Forelimb muscle (tissue), 1 donor: ENCODE data around the gene SELPLG. TPM values are rescaled to one million over a fixed set of nuclear protein-coding genes. Genes with fewer than 3 reads are reported as not detected.
"Not testable (repeated sequence)": the region's sequence is repeated elsewhere in the genome, so short reads cannot be mapped to it uniquely, and the experiment has no call there.

ENCODE experiments used
- DNase-seq: peaks from one replicate; pipeline ENCODE4 v3.0.0-alpha.2; 2013; ENCODE audit warnings: low read depth
- polyA plus RNA-seq: library from polyadenylated mRNA; unstranded; fragments of 120-200 nt; gene quantifications from one replicate; pipeline ENCODE4 v1.2.1, GENCODE V29; 2013; ENCODE audit not compliant: insufficient read length

Gene SELPLG
- polyA plus RNA-seq, 1 donor, result 3.8 TPM

DNA sequence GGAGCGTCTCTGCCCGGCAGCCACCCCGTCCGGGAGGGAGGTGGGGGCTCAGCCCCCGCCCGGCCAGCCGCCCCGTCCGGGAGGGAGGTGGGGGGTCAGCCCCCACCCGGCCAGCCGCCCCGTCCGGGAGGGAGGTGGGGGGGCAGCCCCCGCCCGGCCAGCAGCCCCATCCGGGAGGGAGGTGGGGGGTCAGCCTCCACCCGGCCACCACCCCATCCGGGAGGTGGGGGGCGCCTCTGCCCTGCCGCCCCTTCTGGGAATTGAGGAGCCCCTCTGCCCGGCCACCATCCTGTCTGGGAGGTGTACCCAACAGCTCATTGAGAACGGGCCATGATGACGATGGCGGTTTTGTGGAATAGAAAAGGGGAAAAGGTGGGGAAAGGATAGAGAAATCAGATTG is 22.6 kb upstream of the SELPLG start:
- DNase-seq, result not testable (repeated sequence)

DNA sequence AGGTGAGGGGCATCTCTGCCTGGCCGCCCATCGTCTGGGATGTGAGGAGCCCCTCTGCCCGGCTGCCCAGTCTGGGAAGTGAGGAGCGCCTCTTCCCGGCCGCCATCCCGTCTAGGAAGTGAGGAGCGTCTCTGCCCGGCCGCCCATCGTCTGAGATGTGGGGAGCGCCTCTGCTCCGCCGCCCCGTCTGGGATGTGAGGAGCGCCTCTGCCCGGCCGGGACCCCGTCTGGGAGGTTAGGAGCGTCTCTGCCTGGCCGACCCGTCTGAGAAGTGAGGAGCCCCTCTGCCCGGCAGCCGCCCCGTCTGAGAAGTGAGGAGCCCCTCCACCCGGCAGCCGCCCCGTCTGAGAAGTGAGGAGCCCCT is 22.1 kb upstream of the SELPLG start:
- not testable (repeated sequence) for DNase-seq

DNA sequence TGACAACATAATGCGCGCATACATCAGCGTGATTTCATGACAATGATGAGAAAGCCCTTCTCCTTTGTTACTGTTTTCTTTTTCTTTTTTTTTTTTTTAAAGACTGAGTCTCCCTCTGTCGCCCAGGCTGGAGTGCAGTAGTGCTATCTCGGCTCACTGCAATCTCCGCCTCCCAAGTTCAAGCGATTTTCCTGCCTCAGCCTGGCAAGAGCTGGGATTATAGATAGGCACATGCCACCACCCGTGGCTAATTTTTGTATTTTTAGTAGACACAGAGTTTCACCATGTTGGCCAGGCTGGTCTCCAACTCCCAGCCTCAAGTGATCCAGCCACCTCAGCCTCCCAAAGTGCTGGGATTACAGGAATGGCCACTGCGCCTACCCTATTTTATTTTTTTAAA is 20.9 kb upstream of the SELPLG start:
- not testable (repeated sequence) for DNase-seq

DNA sequence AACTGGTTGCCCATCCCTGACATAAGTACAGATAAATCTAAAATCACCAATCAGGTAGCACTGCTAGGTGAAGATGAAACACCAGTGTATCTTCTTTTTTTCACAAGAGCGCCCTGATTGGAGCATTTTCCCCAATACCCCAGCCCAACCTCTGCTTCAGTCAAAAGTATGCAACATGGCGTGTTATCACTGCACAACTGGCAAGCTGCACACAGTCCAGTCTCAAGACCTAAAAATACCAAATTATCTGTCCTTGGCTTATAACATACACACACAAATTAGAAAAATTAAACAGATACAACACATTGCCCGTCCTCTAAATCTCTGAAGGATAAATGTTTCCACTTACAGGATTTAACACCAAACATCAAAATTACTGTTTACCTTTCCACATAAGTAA is 20.2 kb upstream of the SELPLG start:
- DNase-seq, result no peak

DNA sequence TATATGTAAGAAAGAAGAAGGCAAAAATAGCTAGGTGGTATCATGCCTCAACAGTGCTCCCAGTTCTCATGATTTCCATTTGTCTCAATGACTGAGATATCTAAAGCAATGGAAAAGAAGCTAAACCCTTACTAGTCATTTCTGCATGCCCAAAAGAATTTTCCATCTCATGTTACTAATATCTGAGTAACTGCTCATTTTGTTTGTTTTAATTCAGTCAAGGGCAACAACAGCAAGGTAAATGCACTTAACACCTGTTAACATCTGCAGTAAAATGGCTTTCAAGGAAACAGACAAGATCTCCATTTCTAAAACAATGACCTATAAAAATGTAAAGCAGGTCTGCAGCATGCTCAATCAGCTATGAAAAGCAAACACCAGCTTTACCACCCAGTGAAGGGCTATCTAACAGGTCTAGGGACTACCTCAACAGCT is 19.4 kb upstream of the SELPLG start:
- no peak for DNase-seq

DNA sequence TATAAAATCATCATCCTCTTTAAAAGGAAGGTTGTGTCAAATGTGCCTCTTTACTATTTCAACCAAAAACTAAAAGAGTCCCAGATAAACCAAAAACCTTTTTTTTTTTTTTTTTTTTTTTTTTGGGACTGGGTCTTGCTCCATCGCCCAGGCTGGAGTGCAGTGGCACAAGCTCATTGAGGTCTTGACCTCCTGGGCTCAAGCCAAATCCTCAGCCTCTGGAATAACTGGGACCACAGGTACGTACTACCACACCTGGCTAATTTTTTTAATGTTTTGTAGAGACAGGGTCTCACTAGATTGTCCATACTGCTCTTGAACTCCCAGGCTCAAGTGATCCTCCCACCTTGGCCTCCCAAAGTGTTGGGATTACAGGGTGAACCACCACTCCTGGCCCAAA is 16.4 kb upstream of the SELPLG start:
- no peak for DNase-seq

DNA sequence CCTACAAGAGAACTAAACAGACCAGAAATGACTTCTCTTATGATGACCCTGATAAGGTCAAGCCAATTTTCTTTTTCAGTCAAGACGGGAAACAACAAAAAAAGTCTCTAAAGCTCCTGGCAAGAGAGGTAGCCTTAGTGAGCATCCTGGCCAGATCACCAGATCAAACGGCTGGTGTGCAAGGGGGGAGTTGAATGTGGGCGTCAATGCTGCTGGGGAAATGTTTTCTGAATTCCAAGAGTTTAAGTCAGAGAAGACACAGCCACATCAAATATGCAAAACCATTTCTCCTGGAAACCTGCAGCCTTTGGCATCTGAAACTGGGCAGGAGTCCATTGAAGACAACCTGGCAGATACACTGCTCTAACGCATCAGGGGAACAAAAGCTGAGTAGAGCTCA is 16.0 kb upstream of the SELPLG start:
- no peak for DNase-seq

DNA sequence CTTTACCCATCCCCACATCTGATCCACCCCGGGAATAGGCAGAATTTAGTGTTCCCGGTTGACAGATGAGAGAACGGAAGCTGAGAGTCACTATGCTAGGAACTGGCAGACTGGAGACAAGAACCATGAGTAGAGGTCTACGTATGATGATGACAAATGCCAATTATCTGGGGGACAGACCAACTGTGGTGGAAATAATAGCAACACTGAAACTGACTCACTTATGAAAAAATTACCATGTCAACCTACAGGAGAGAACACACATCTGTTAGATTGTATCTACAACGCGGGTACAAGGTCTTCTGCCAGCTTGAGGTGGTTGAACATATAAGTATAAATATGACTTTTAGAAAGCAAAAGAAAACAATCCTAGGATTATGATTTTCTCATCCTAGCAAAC is 15.4 kb upstream of the SELPLG start:
- DNase-seq, result no peak

DNA sequence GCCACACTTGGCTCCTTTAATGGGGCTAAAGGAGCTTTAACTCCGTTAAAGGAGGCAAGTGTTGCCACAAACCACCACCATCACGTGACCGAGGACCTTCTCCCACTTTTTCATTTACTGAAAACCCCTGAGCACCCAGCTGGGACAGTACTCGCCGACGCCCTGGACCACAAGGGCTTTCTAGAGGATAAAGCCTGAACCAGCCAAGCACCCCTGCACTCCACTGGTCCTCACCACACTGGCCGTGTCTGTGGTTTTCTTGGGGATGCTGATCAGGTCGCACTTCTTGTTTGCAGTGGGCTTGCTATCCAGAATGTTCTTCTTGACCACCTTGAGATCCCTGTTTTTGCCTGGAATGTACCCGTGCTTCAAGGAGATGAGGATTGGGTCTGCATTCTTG is 14.7 kb upstream of the SELPLG start:
- DNase-seq, result no peak

DNA sequence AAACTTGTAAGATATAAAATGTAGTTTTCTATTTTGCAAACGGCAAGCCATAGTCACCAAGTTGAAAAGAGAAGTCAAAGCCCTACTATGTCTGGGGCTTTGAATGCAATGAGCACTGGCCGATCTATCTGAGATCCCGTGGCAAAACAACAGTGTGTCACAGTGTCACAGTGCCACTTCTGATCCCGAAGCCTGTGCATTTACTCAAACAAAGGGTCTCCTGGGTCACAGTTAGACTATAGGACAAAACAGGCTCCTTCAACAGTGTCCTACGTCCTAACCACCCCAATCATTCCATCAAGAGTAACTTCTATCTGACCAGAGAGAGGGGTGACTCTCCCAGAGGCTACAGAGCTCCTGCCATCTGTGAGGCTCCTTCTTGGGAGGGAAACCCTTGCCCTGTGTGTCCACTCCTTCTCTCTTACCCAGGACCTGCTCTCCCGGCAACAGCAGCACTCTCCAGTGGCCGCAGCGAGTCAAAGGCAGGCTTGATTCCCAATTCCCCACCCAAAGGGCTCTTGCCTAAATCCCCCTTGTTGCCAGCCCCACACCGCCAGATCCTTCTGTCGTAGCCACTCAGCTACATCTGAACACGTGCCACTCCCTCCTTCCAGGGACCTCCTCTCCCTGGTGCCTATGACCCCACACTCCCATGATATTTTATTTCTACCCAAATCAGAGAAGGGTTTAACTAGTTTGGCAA is 14.0 kb upstream of the SELPLG start:
- no peak for DNase-seq

DNA sequence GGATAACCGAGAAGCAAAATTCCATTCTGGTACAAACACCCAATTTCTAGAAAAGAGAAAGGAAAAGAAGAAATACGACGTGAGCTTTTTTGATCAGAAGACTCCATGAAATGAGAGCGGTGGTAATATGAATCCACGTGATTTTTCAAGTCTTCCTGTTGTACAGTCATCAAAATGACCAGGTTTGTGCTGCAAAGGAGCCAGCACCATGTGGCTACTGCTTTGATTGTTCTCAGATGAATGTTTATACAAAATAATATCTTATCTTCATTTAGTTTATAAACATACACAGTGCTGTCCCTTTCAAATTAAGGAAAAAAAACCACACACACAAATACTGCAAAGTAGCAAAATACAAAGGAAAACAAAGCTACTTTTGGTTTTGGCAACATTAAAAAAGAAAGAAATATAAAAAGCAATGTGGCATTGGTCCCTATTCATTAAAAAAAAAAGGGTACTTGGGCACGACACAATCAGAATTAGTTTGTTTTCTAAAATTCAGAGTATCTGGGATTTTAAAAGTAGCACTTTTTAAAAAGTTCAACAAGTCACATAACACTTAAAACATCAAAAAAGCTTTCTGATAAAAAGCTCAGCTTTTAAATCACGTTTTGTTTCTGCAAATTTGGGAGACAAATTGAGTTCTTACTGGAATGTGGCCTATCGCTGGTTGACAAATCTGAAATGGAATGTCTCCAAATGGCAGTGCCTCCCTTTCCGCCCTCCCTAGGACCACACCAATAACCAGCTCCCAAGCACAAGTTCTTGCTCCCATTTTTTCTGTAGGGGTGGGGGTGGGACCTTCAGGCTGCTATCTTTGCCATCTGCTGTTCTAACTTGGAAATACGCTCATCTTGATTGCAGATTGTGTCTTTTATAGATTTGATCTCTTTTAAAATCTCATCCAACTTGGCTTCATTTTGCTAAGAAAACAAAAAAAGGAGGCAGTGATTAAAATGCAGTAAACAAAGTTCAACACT is 13.2 kb upstream of the SELPLG start:
- no peak for DNase-seq

DNA sequence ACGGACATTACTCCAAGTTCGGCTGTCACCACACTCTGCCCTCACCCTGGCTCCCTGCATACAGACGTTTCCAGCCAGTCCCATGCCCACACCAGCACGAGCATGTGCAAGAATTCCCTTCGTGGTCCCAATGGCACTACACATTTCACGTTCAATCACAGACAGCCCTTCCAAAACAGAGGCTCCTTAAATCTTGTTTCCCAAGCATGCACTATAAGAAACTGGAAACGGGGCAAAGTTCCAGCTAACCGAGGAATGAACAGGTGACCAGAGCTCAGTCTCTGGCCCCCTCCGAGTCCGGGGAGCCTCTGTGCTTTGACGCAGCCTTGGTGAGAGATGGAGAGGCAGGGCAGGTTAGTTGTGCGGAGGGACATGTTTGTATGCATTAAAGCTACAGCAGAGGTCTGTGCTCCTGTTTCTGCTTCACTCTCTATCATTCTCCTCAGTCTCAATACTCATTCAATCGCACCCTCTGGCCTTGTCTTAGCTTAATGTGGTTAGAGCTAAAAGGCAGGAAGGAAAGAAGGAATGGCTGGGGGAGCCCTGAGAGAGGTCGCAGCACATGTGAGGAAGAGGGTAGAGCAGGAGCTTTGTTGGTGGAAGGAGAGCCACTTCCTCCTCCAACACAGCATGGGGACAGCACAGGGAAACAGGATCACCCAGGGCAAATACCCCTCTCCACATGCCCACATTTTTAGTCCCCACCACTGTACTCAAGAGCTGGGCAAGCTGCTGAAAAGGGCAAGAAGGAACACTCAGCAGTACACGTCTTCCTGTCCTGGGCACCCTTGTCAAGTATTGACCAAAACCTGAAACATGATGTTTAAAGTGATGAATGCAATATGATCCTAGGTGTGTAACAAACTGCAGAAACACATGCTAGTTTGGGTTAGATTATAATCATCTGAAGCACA is 12.2 kb upstream of the SELPLG start:
- no peak for DNase-seq

DNA sequence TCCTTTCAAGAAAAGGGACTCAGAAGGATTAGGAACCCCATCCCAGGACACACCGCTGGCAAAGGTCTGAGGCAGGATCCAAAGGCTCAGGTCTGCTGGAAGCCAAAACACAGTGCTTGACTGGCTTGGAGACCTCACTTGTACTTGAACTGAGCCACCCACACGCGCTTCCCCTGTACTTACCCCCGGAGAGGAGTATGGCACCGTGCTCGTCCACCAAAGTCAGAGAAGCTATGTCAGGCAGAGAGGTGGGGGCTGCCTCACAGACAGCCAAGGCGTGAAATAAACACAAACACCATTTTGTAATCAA is 11.1 kb upstream of the SELPLG start:
- no peak for DNase-seq

DNA sequence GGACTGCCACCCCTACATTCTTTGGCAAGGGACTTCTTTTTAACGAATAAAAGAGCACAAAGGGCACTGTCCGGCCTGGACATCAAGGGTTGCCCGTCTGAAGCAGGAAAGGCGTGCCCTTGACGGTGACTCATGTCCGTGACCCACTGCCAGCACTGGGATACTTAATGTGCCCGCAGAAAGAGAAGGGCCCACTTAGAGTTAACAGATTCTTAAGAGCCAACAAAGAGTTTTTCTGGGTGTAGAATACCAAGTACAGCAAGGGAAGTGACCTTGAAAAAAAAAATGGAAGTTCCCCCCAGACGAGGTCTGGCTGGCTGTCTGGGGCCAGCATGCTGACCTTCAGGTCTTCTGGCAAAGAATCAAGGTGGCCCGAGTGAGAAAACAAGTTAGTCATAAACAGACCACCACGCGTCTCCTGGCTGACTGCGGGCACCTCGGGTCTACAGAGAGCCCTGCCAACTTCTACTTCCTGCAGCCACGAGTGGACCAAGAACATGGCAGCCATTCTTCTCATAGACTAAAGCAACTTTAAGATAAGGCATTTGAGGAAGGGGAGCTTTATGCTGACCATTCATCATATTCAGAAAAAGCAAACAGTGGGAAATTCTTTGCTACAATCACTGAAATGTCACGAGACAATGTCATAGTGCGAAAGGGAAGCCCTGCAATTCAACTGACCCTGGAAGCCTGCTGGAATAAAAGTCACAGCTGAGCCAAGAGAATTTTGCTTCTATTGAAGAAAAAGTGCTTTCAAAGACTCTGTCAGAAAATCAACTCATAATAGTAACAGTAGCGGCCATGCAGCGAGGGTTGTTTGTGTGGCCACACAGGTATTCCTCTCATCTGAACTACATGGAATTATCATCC is 10.5 kb upstream of the SELPLG start:
- no peak for DNase-seq

DNA sequence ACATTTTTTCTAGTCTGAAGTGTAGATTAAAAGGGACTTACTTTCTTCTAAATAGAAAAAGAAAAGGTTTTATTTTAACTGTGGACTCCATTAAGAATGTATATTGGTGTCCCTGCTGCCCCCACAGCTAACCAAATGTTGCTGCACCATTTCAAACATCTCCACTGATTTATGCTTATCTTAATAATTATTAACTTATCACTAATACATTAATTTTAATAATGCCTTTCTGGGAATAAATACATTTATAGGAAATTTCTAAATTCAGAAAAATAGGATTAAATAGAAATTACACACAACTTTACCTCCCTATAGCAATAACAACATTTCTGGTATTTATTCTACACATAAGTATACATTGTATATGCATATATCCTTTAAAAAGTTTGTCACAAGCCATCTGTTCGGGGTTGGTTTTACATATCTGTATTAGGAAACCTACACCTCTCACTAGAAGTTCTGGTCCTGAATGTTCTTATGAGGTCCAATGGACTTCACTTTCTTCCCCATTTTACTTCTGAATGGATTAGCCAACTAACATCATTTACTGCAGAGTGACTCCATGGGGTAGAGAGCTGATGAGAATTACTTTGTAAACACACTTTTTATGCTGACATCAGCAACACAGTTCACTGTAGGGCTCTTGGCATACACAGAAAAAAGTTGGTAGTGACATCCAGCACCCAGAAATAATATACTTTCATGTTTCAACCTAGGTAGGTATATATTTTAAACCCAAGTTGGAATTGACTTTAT is 9.4 kb upstream of the SELPLG start:
- DNase-seq, result no peak

DNA sequence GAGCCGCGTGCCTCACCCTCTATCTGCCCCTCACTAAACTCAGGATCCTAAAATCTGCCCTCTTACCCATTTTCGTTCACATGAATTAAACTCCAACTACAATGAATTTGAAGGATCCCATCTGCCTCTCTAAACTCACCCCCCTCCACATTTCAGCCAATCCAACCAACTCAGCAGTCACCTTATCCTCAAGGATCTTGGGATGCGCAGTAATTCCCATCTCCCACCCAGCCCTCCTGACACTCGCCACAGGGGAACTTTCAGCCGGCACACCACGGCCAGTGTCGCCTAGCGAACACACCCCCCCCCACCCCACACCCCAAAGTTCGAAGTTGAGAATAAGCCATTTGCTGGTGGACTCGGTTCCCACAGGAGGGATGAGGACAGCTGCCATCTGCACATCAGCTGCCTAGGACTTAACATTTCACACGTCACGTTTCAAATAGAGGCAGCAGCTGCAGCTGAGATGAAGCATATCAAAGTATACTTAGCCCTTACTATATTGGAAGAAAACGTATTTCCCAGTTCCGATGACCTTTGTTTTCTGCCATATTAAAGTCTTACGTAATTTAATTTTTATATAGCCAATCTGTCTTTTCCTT is 8.7 kb upstream of the SELPLG start:
- DNase-seq, result no peak

DNA sequence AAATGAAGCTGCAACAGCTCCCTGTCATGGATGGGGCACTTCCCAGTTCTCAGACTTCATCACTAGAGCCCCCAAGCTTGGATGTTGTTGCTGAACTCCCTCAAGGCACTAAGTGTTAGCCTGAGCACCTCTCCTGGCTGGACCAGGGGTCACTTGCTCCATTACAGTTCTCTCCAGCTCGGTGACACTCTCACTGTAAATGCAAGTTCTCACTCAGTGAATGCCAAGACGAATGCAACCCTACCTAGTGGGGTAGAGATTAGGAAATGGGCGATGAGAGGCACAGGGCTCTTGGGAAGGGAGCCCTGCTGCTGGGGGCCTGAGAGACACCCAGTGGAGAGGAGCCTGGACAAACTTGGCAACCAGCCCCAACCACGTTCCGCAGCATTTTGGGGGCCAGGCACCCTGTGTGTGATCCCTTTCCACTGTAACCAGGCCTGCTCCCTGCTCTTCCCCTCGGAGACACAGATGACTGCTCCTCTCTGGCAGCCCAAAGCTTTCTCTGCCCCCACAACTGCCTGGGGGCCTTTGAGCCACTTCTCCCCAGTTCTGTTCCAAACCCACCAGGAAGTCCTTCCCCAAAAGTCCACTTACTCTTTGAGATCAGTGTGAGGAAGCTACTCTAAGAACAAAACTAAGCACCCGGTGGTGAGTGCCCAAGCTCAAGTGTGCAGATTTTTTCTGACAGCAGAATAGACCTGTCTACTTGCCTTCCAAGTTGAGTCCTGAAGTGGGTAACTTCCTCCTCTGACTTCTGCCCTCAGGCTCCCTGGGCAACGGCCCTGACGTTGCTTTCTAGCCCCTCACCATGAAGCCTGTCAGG is 8.0 kb upstream of the SELPLG start:
- no peak for DNase-seq

DNA sequence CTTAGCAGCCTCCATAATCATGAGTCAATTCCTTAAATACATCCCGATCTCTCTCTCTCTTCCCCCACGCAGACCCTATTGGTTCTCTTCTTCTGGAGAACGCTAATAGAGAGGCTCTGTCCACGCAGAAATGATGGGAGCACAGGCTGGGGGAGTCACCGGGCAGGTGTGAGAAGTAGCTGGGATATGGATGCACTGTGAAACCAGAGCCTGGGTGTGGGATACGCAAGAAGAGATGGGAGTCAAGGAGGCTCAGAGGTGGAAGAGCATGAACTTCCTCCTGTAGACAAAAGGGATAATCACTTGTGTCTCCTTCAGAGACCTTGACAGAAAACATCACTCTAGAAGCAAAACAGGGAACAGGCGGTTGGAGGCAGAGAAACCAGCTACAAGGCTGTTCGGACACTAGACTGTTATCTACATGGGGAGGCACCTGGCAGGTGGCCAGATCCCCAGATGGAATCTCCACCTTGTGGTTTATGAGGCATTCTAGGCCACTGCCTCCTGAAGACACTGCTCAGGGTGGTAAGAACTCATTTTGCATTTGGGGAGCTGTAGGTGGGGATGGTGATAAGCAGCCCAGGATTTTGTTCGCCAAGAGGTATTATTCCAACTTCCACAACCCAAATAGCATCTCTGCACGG is 7.2 kb upstream of the SELPLG start:
- DNase-seq, result no peak
